ENCODE measurements around the gene SLCO4A1.

The SLCO4A1 gene

DNA sequence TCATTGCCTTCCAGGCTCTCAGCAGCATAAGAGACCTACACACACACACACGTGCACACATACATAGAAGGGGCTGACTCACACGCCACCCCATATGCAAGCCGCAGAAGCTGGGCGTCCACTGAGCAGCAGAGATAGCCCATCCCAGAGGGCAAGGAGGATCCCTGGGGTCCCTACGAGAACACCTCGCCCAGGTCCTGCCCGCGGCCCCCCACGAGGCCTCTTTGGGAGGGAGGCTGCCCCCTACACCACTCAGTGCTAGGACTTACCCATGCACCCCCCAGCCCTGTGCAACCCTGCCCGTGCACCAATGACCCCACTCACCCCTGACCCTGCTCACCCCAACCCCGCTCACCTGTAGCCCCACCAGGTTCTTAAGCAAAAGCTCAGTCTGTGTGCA, 45.8 kb downstream of the SLCO4A1 start:
- DNase-seq, result no peak

DNA sequence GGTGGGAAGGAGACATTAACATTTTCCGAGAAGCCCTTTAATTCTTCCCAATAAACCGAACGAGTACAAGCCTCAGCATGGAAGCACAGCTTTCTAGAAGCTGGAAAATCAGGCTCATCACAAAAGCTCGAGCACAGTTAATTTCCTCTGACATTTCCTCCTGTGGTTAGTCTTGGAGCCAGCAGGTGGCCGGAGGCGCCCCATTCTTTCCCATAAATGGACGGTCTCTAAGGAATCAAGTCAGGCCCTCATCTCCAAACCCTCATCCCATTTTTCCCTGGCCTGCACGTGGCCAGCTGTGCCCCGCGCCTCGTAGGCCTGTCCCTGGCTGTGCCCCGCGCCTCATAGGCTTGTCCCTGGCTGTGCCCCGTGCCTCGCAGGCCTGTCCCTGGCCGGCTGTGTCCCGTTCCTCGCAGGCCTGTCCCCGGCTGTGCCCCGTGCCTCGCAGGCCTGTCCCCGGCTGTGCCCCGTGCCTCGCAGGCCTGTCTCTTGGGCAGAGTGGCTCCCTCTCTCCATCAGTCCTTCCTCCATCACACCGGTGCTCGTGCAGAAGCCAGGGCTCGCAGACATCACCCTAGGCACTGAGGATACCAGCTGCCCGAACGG, 46.7 kb downstream of the SLCO4A1 start:
- no peak for DNase-seq

DNA sequence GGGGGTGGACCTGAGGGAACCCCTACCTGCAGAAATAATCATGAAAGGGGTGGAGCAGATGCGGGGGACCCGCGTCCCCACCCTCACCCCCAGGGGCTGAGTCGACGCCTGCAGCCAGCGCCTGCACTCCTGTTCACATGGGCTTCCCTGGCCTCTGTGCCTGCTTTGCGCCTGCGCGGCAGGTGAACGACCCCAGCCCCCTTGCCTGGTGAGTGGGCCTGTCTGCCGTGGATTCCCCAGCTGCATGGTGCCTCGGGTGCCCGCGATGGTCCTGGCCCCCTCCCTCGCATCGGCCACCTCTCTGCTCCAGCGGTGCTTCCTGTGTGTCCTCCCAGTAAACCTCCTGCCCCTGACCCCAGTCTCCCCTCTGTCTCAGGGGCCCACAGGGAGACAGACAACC, 47.6 kb downstream of the SLCO4A1 start:
- no peak for DNase-seq

DNA sequence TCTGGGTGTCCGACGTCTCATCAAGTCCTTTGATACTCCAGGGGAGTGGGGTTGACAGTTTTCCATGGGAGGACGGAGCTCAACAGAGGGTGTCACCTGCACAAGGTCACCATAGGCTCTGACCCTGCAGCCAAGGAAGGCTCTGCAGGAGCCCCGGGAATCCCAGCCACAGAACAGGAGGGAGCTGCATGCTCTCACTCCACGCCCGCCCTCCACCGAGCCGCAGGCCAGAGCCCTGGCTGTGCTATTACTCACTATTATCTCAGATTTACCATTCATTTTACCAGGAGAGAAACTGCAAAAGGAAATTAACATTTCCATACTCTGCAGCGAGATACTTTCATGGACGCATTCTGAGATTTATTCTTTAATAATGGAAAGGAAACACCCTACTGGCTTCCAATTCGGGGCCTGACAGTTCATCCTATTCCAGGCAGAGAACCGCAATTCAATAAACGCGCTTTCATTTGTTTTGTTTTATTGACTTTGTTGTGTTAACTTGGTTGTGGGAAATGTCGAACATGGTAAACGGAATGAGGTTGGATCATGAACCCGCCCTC, 48.0 kb downstream of the SLCO4A1 start:
- no peak for DNase-seq

DNA sequence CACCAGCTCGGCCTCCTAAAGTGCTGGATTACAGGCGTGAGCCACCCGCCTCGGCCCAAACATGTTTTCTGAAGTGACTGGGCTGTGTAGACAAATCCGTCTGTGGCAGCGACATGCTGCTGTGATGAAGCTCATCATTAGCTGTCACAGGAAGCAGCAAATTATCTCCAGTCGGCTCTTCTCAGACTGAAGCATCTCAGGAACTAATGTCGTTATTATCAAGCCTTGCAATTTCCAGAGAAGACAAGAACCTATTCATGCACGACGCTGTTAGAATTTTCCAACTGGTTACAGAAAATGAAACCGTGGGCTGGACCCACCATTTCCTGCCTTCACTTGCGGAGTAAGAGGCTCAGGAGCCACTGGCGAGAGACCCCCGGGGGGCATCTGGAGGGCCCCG, 49.2 kb downstream of the SLCO4A1 start:
- DNase-seq, result no peak

DNA sequence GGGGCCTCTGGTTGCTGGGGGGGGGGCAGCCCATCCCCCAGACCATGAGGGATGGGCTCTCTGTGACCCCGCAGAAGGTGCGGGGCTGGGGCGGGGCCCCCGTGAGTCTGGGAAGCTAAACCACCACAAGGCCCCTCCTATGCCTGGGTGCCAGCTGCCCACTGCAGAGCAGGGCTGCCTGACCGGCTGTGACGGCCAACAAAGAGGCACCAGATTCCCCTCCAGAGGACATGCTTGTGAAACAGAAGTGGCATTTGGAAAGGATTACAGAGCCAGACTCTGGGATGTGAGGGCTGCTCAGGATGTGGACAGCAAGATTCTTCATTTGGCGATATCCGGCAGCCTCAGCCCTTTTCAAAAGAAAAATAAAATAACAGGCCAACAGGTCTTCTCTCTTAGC, 49.9 kb downstream of the SLCO4A1 start:
- no peak for DNase-seq

DNA sequence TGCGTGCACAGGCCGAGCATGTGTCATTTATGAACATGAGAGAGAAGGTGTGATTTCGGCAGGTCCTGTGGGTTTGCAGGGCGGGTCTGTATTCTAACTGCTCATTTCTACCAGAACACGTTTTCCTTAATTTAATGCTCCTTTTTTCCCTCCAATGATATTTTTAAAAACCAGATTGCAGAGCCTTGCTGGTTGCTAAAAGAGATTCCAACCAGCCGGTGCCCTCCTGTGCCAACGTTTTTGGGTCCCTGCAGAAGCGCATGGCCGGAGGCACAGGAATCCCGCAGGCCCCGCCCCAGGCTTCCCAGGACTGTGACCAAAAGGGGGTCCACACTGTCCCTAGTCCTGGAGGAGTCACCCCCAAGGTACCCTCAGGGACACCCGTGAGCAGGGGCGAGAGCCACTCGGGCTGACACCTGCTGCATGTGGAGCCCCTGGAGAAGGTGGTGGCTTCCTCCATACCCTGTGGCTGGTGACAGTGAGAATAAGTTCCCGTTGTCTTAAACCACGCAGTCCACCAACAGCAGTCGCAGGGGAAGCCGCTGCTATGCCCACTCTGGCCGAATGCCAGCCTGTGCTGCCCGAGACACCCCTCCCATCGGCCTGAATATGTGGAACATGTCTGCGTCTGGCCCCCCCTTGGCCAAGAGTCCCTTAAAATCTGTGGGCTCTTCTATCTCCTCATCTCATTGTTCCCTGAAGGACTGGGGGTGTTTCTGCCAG, 50.7 kb downstream of the SLCO4A1 start:
- no peak for DNase-seq

DNA sequence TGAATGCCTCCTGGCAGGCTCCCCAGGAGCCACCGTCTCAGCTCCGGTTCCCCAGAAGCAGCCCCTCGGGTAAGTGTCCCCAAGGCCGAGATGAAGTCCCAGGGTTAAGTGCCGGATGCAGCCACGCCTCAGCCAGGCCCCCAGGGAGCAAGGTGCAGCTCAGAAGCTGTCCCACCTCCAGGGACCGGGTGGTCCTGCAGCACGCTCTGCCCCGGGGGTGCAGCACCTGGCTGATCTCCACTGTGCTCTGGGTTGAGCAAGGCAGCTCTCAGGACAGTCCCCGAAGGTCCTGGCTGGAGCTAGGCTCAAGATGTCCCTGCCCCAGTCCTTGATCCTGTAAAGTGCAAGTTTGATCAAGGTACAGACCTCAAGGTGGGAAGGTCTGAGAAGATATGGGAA, 51.2 kb downstream of the SLCO4A1 start:
- no peak for DNase-seq

DNA sequence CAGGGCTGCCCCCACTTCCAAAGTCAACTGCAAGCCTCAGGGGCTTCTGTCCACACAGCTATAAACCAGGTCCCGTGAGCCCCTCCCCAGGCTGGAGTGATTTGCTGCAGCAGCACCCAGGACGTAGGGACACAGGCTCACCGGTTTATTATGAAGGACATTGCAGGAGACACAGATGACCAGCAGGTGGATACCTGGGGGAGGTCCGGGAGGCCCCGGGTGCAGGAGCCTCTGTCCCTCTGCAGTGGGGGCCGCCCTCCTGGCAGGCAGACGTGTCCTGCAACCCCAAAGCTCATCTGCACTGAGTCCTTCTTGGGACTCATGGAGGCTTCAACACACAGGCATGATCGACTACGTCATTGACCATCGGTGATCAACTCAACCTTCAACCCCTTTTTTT, 51.8 kb downstream of the SLCO4A1 start:
- DNase-seq, result no peak

DNA sequence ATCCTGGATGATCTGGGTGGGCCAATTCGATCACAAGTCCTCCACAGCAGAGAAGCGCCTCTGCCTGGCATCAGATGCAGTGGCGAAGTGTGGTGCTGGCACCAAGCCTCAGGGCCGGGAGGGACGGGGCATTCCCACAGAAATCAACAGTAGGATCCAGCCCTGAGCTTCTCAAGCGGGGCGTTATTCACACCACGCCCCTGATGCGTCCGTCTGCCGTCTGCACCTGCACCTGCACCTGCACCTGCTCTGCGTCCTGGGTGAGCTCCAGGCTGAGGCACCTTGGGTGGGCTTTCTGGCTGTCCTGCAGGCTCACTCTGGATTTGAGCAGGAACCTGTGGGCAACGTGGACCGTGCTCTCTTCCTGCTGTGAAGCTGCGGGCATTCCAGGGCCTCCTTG, 52.6 kb downstream of the SLCO4A1 start:
- DNase-seq, result no peak

DNA sequence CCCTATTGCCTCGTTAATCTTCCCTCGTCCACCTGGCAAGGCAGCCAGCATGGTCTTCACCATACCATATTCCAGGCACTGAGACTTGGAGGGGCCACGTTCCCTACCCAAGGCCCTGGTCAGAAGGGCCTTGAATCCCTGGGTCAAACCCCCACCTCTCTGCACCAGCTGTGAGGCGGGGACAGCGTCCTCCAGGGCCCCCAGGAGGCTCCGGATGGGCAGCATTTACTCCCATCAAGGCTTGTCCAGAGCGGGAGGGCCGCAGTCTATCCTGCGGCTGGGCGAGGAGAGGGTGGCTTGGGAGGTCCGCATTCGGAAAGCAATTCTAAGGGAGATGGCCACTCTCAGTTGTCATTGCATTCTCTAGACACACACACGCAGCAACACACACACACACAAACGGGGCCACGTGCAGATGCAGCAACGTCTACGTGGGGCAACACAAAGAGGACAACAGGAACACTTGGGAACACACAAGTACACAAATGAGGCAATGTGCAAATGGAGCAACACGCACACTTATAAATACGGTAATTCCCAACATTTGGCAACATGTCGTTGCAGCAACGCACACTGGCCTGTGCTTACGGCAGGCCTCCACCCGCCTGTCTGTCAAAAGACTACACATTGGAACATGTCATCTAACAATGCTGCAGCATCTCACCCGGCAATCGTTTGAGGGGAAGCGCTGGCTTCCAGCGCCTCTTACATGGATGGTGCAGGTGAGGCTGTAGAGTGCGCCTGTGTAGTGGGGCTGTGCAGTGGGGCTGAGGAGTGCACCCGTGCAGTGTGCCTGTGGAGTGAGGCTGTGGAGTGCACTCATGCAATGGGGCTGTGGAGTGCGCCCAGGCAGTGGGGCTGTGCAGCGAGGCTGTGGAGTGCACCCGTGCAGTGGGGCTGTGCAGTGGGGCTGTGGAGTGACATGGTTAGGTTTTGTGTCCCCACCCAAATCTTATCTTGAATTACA, 53.4 kb downstream of the SLCO4A1 start:
- no peak for DNase-seq

DNA sequence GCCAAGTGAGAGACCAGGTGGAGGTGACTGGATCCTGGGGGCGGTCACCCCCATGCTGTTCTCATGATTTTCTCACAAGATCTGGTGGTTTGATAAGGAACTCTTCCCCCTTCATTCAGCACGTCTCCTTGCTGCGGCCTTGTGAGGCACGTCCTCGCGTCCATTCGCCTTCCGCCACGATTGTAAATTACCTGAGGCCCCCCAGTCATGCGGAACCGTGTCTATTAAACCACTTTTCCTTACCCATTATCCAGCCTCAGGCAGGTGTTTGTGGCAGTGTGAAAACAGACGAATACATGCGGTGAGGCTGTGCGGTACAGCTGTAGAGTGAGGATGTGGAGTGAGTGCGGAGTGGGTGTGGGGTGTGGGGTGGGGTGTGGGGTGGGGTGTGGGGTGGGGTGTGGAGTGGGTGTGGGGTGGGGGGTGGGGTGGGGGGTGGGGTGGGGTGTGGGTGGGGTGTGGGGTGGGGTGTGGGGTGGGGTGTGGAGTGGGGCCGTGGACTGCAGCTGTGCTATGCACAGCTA, 54.2 kb downstream of the SLCO4A1 start:
- DNase-seq, result no peak

DNA sequence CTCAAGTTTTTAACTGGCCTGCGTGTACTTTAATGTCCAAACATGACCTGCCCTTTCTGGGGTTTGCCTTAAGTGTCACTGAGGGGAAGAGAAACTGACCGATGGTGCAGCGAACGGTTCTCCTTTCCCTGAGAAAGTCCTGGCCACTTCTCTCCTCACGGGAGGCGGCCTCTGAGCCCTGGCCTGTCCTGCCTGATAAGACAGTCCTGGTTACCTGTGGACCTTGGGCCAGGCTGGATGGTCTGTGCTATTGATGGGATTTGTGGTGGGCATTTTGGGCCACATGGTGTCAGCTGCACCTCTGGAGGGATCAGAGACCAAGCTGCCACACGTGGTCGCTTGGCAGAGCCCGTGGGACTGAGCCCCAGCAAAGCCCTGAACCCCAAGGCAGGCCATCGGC, 54.7 kb downstream of the SLCO4A1 start:
- no peak for DNase-seq

DNA sequence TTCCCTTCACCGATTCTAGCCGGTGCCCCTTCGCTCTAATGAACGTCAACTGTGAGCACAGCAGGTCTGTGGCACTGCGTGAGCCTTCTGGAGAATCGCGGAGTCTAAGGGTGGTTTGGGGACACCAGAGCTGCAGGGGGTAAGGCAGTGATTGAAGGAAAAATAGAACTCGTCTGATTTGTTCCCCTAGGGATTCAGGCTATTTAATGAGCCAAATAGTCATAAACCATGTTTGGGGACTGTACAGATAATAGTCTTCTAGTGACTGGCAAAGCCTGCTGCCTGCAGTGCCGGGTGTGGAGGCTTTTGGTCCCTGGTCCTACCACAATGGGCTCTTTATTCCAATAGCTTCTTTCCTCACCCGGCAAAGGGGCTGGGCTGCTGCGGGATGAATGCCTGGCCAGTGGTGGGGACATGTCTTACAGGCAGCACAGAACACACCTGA, 55.2 kb downstream of the SLCO4A1 start:
- DNase-seq, result no peak

DNA sequence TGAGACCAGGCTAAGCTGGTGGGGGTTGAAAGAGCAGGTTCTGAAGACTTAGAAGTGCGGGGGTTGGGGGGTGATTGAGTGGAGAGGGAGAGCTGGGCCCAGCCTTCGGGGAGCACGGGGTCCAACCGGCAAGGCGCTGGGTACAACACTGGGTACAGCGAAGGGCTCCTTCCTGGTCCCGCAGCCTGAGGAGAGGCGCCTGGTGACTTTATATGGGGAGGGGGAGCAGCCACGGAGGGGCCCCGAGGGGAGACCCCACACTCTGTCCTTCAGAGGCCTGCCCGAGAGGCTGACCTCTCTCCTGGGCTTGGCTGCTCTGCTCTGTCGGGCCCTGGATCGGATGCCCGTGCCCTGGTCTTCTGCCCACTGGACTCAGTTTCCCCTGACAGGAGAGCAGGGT, 55.9 kb downstream of the SLCO4A1 start:
- no peak for DNase-seq

DNA sequence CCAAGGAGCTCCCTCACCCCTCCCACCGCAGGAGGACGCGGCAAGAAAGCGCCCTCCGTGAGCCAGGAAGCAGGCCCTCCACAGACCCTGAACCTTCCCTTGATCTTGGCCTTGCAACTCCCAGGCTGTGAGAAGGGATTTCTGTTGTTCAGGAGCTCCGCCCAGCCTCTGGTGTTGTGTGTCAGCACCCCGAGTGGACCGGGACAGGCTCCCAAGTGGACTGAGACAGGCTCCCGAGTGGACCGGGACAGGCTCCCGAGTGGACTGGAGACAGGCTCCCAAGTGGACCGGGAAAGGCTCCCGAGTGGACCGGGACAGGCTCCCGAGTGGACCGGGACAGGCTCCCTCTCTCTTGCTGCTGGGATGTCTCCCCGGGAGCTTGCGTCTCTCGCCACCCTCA, 57.0 kb downstream of the SLCO4A1 start:
- DNase-seq, result no peak

DNA sequence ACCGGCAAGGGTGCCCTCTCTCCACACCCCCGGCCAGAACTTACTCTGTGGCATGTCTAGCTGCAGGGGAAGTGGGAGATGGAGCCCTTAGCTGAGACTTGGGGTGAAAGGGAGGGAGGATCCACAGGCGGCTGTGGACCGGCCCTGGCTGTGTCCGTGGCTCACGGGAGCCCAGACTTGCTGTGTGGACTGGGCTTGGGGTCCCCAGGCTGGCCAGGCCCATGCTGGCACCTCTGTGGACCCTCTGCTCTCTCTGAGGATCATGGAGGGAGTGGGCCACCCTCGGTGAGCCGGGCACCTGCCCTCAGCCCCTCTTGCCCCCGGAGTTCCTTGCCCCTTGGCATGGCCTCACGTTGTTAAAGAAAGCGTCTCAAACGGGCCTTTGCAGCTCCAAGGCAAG, 57.4 kb downstream of the SLCO4A1 start:
- no peak for DNase-seq

DNA sequence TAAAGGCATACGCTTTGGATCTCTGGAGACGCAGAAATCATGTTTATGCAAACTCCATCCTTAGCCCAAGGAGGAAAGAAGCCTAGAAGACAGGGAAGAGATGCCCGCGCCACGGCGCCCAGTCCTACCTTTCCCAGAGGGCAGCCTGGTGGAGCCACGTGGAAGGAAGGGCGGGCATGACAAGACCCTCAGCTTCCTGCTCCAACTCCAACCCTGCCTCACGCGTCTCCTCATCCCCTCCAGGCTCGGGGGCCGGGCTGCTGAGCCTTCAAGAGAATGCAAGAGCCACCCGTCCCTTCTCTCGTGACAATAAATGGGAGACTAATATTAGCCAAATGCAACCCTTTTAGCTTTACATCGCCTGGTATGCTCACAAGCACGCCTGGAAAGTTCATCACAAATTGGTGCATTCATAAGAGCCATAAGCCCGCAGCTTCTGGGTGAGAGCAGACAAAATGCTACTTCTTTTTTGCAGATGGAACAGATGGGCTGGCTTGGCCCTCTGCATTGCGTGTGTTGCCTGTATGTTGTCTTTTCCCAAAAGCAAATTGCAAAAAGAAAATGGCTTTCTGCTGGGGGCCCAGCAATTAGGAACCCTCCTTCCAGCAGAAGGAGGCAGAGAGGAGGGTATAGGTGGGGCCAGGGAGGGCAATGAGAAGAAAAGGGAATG, 58.1 kb downstream of the SLCO4A1 start:
- DNase-seq, result no peak

DNA sequence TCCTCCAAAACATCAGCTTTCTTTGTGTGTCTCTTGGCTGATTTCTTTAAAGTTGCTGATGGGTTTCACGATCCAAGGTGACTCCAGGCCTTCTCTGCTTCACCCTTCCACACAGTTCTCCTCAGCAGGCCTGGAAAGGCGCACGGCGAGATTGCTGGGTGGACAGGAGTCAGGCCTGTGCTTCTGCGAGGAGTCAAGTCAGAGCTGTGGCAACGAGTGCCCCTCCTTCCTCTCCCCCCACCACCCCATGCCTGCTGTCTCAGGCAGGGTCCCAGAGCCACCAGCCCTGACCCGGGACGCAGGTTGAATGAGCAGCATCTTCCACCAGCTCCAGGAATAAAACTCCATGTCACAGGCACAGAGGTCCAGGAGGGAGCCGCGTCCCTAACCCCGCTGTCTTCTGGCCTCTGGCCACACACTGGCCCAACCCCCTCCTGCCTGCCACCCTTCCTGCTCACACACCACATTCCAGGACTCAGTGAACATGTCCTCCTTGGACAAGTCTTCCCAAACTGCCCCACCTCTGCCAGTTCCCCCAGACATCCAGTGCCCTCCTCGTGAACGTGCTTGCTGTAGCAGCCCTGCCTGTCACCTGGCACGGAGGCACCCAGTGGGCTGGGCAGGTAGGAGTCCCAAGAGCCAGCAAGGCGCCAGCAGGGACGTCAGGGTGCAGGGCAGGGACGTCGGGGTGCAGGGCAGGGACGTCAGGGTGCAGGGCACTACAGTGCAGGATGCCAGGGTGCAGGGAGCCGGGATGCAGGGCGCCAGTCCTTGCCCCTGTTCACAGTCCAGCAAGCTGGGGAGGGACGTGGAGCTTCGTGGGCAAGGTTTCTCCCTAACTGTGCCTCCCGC, 59.1 kb downstream of the SLCO4A1 start:
- DNase-seq, result no peak

DNA sequence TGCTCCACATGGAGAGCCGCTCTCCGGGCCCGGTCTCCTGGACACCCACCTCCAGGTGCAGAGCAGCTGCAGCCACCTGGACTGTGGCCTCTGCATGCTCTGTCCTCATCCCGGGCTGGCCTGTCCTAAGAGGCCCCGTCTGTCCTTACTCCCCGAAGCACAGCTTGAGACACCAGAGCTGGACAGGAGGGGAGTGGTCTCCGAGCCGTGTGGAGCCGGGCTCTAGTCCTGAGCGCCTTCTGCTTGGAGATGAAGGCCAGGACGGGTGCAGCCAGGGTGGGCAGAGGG, 59.7 kb downstream of the SLCO4A1 start:
- no peak for DNase-seq

DNA sequence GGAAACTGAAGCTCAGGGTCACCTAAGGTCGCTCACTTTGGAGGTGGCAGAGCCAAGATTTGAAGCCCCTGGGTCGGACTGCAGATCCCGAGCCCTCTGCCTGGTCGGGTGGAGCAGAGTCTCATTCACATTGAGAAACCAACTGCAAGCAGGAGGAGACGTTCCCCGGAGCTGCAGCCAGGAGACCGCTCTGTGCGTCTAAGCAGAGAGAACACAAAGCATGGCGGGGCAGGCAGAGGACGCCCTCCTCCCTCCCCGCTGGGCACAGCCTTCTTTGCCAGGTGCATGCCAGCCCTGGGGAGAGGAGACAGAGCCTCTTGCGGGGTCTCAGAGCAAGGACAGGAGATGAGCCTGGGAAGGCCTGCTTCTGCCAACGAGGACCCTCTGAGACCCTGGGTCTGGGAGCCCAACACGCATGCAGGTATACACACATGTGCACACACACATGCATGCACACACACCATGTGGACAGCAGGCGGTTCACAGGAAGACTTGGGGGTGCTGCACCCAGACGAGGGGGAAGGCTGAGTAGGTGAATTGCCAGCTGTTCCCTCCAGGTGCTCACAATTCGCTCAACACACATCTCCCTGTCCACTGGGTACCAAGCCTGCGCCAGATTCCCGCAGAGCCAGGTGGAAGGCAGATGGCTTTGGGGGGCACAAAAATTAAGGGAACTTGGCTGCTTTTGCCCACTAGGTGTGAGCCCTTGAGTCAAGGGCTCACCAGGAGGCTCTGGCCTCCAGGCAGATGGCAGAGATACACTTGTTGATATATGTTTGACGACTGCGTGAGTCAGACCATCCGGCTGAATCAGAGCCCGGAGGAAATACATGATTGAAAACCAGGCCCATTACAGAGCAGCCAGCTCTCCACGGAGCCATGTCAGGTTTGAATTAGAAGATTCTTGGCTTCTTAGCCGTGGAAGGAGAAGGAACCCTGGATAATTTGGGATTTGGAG, 60.9 kb downstream of the SLCO4A1 start:
- no peak for DNase-seq

Measured in NCI-H82 (cell line).